Heart right ventricle (tissue), 16 donors: ENCODE results near the gene EPS8. TPM values are rescaled to one million over a fixed set of nuclear protein-coding genes. Genes with fewer than 3 reads are reported as not detected.

ENCODE experiments used
- ATAC-seq, 8 donors: fragments of 200-7000 bp; cut with Tn5 transposase; one replicate each; pipeline ENCODE4 v1.9.1; 2020; ENCODE audit warnings: mild to moderate bottlenecking in 8 of 8, moderate library complexity in 8 of 8, moderate number of reproducible peaks in 1 of 8
- DNase-seq, 2 donors: peaks; one replicate each; pipeline ENCODE4 v3.0.0-alpha.2; 2020
- H3K27ac ChIP-seq, 10 donors: fragments of 200-600 bp; sonication (generic) in 2 of 10; one replicate each; pipeline versions ENCODE4 v1.5.0 to v1.8.0; 2020 to 2022; ENCODE audit warnings: mild to moderate bottlenecking in 3 of 10
- H3K27me3 ChIP-seq, 7 donors: fragments of 200-600 bp; one replicate each; pipeline ENCODE4 v1.8.0; 2021 to 2022; ENCODE audit warnings: mild to moderate bottlenecking in 2 of 7
- H3K36me3 ChIP-seq, 9 donors: fragments of 200-600 bp; sonication (generic) in 1 of 9; one replicate each; pipeline versions ENCODE4 v1.5.0 to v1.8.0; 2020 to 2022; ENCODE audit warnings: mild to moderate bottlenecking in 2 of 9
- H3K4me1 ChIP-seq, 9 donors: fragments of 200-600 bp; sonication (generic) in 1 of 9; one replicate each; pipeline versions ENCODE4 v1.5.0 to v1.8.0; 2020 to 2022; ENCODE audit warnings: mild to moderate bottlenecking in 4 of 9
- H3K4me3 ChIP-seq, 10 donors: fragments of 200-600 bp; sonication (generic) in 2 of 10; one replicate each; pipeline versions ENCODE4 v1.5.0 to v1.8.0; 2020 to 2022; ENCODE audit warnings: mild to moderate bottlenecking in 7 of 10, moderate library complexity in 2 of 10
- H3K9me3 ChIP-seq, 11 donors: fragments of 200-600 bp in 10 of 11; sonication (generic) in 2 of 11; one replicate each; pipeline versions ENCODE4 v1.5.0 to v1.8.0; 2013 to 2022; ENCODE audit warnings: mild to moderate bottlenecking in 2 of 11, control low read depth in 1 of 11, moderate library complexity in 1 of 11
- WGBS, 2 donors: extraction: QIAGEN DNeasy Blood & Tissue Kit; methylation state at CpG; one replicate each; pipeline ENCODE4 v1.1.7; 2013; ENCODE audit warnings: inconsistent platforms in 1 of 2; 5-methylcytosine and 5-hydroxymethylcytosine counted together
- intact Hi-C, 10 donors: fragments of 100-400 bp; cut with DNase I; formaldehyde crosslinking; loops; one replicate each; pipeline versions ENCODE4 v1.11.1 to v1.14.2; 2022
- polyA plus RNA-seq, 2 donors: library from polyadenylated mRNA; stranded (reverse); fragments of 200-250 nt; gene quantifications; one replicate each; pipeline ENCODE4 v1.2.3, GENCODE V29; 2013
- total RNA-seq, 10 donors: library from RNA; stranded (reverse); fragmentation: NEBNext Ultra II Directional in 3 of 10; extraction: Animal tissue kit (Norgen Biotek cat#: 25700) in 3 of 10; gene quantifications; one replicate each; pipeline versions ENCODE4 v1.2.1 to v1.2.4, GENCODE V29; 2021 to 2023
- TF ChIP-seq, protein P1 (sequence below), 9 donors: fragments of 200-600 bp; sonication (generic) in 2 of 9; IDR thresholded peaks; one replicate each; pipeline versions ENCODE4 v1.5.0 to v1.8.0; 2021 to 2022; ENCODE audit warnings: antibody characterized with exemption in 9 of 9, mild to moderate bottlenecking in 5 of 9, moderate library complexity in 1 of 9
- donor health status: Arrhythmogenic right ventricular cardiomyopathy.
- donor health status: ischemic (EF 13 %, LVEDD 7.1; RV severe dilation, severe dysfunction).
- donor health status: healthy with polysubstance abuse.
- donor health status: DM: no; HTN: yes; CAD: no.
- donor health status: DM: no; HTN: no; CAD: no.
- donor health status: ischemic (EF 25% LVEDD 6.9; RV normal size, moderate dysfunction).
- donor health status: ischemic (EF 25% LVEDD 5.7; RV mildly dilated, moderate dysfunction).
- donor health status: healthy.
- donor health status: DM: yes; HTN: yes; CAD: no.
- donor health status: Ischemic cardiomyopathy.
- donor health status: ischemic (EF 35%, LVEDD 5.7; RV mildly dilated, moderate dysfunction).
- donor health status: nonischemic (EF 11% LVEDD 7.7; RV severe dilation, severe dysfunction).
- donor health status: DM: yes; HTN: yes; CAD: no.
- donor health status: PGD.
- donor health status: ischemic (EF 29% LVEDD 5.4; RV normal size, mild dysfunction).
- donor health status: nonischemic (EF 23%, LVEDD 6.1; RV moderate dilation, normal function).

The EPS8 gene
- total and polyA plus RNA-seq, 12 donors: 7.7 to 38.6 (median 15.7) TPM

DNA sequence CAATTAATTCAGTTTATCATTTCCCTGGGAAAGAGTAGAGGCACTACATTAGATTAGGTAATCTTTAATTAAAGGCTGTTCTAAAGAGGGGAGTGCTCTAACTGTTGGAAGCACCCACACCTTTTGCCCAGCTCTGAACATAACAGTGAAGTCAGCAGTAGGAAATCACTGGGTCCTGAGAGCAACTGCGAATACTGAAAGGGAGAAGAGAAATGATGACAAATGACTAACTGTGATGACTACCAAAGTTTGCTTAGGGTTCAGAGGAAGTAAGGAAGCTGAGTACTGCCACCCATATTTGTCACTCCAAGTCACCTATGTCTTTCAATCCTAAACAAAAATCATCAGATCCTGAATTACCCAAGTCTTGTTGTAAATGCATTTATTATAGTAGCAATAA lies 140.6 kb downstream of the EPS8 start:
- intact Hi-C loops: no loop called here
- Histone ChIP-seq H3K4me3 (no peak overlapping the region), H3K4me1 (no peaks in the 10 kb centered on the region), H3K27me3 (no peaks in the 10 kb centered on the region), H3K9me3 (no peaks in the 10 kb centered on the region), H3K27ac (no peak overlapping the region), H3K36me3 (peaks cover 0 to 89% (median 0%) of the 10 kb centered on the region in 9 donors)
- DNase-seq (no peak), ATAC-seq (peak in 1 of 8 donors; percentile 33)
- TF ChIP-seq, protein P1, sequence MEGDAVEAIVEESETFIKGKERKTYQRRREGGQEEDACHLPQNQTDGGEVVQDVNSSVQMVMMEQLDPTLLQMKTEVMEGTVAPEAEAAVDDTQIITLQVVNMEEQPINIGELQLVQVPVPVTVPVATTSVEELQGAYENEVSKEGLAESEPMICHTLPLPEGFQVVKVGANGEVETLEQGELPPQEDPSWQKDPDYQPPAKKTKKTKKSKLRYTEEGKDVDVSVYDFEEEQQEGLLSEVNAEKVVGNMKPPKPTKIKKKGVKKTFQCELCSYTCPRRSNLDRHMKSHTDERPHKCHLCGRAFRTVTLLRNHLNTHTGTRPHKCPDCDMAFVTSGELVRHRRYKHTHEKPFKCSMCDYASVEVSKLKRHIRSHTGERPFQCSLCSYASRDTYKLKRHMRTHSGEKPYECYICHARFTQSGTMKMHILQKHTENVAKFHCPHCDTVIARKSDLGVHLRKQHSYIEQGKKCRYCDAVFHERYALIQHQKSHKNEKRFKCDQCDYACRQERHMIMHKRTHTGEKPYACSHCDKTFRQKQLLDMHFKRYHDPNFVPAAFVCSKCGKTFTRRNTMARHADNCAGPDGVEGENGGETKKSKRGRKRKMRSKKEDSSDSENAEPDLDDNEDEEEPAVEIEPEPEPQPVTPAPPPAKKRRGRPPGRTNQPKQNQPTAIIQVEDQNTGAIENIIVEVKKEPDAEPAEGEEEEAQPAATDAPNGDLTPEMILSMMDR (IDR thresholded peaks at IDR 0.05): no peak
- WGBS, 2 donors: 79 to 88% methylated on average over 1 of the region's 1 CpG

DNA sequence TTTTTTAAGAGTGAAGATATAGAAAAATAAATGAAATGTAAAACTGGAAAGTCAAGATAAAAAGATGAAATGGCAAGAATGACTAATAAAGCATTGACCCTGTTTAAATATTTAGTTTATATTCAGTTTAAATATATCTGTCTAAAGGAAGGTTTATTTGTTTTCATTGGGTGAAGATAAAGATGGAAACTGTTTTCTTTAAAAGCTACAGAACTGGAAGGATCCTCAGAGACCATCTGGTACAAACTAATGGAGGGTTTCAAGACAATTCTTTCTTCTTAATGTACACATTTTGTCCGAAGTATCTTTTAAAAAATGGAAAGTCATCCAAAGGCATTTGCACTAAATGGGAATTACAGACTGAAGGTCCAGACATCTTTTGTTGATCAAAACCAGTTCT lies 142.6 kb downstream of the EPS8 start:
- no peak overlapping the region for H3K4me3 ChIP-seq
- intact Hi-C loops: no loop called here
- TF ChIP-seq, protein P1 (IDR thresholded peaks at IDR 0.05): no peak
- H3K4me1 ChIP-seq: no peaks in the 10 kb centered on the region
- H3K36me3 ChIP-seq: peaks cover 0 to 85% (median 0%) of the 10 kb centered on the region in 9 donors
- ATAC-seq (no peak), DNase-seq (no peak)
- H3K9me3 ChIP-seq: no peaks in the 10 kb centered on the region
- 0% methylated on average over 1 of the region's 1 CpG for WGBS, 2 donors
- H3K27ac ChIP-seq: no peak overlapping the region
- H3K27me3 ChIP-seq: no peaks in the 10 kb centered on the region

DNA sequence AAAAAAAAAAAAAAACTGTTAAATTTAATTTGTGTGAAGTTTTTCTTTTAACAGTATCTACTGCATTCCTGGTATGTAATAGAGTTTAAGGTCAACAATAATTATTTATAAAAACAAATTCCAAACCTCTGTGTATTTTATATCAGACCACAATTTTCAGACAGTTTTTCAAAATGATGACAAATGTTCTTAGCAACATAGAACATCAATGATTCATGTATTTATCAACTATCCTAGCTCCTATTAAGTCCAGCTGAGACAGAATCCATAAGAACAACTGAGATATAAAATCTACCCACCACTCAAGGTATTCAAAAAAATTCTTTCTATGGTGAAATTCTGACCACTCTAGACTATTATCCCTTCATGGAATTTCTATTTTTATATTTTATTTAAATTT lies 144.5 kb downstream of the EPS8 start:
- Histone ChIP-seq H3K27me3 (no peaks in the 10 kb centered on the region), H3K4me3 (no peak overlapping the region), H3K27ac (no peak overlapping the region), H3K9me3 (no peaks in the 10 kb centered on the region), H3K4me1 (peaks cover 0 to 4% (median 0%) of the 10 kb centered on the region in 9 donors), H3K36me3 (peaks cover 0 to 88% (median 4%) of the 10 kb centered on the region in 9 donors)
- intact Hi-C loops: no loop called here
- TF ChIP-seq, protein P1 (IDR thresholded peaks at IDR 0.05): no peak
- DNase-seq (no peak), ATAC-seq (no peak)

DNA sequence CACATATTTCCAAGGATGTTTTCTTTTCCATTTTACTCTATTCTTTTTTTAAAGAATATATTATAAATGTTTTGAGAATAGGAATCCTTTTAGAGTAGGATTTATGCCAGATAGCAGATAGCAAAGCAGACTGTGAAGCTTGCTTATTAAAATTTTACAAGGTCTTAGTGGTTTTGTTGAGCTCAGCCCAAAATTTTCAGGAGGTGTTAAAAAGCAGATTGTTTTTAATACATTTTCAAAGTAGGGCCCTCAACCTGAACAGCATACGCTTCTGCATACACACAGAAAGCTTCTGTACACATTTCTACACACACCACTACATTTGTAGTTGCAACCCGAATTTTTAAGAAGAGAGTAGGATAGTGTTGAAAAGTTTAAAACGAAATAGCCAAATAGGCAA lies 151.0 kb downstream of the EPS8 start:
- Histone ChIP-seq H3K4me3 (no peak overlapping the region), H3K27ac (peak overlapping the region in 6 of 10 donors; percentile 2 to 35 (median 24)), H3K36me3 (peaks cover 0 to 48% (median 4%) of the 10 kb centered on the region in 9 donors), H3K9me3 (no peaks in the 10 kb centered on the region), H3K27me3 (no peaks in the 10 kb centered on the region), H3K4me1 (peaks cover 0 to 38% (median 6%) of the 10 kb centered on the region in 9 donors)
- DNase-seq (no peak), ATAC-seq (no peak)
- TF ChIP-seq, protein P1 (IDR thresholded peaks at IDR 0.05): no peak
- intact Hi-C loops: loop anchor here in 1 of 10 donors (10.0 kb wide), 1 partner anchor 137 kb away; no protein-coding TSS in a partner anchor
- 75 to 79% methylated on average over 3 of the region's 3 CpGs for WGBS, 2 donors
